Measurements from ENCODE around the gene INAFM2. TPM values are rescaled to one million over a fixed set of nuclear protein-coding genes. Genes with fewer than 3 reads are reported as not detected.

INAFM2 gene
- total and polyA plus RNA-seq, 2 donors = 11.3 to 24.5 TPM

DNA sequence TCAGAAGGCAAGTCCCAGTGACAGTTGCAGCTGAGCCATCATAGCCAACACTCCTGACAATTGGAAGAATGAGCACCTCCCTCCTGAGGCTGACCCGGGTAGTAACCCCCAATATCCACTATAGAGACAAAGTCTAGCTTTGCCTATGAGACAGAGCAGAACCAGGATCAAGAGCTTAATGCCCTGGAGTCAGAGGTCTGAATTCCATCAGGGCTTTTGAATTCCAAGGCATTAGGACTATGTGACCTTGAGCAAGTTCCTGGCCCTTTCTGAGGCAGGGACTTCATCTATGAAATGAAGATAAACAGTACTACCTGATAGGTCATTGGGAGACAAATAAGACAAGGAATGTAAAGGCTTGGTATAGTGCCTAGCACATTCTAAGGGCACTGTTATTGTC lies 3.1 kb upstream of the INAFM2 start:
- Histone ChIP-seq H3K4me3 (ENCODE audit: low read depth, low read length) (no peak overlapping the region), H3K36me3 (ENCODE audit: insufficient read depth) (no peaks in the 10 kb centered on the region), H3K4me1 (ENCODE audit: insufficient read depth) (peaks cover 2% of the 10 kb centered on the region), H3K27ac (ENCODE audit: low read depth) (no peak overlapping the region)
- no peak for DNase-seq (ENCODE audit: extremely low spot score)
- 96% methylated on average over 1 of the region's 1 CpG for WGBS

- no peak overlapping the region for H3K4me3 ChIP-seq (ENCODE audit: low read depth, low read length)
- no peak overlapping the region for H3K27ac ChIP-seq (ENCODE audit: low read depth)
- no peaks in the 10 kb centered on the region for H3K36me3 ChIP-seq (ENCODE audit: insufficient read depth)
- no peak for DNase-seq (ENCODE audit: extremely low spot score)
- WGBS = 2% methylated on average over 2 of the region's 2 CpGs
- H3K4me1 ChIP-seq (ENCODE audit: insufficient read depth) = peaks cover 3% of the 10 kb centered on the region
Measured at GRCh38 chr15:40320931-40321371, 2.5 kb upstream of the INAFM2 start.

- no peak overlapping the region for H3K27ac ChIP-seq (ENCODE audit: low read depth)
- 34% methylated on average over 26 of the region's 26 CpGs for WGBS
- peaks cover 4% of the 10 kb centered on the region for H3K4me1 ChIP-seq (ENCODE audit: insufficient read depth)
- DNase-seq (ENCODE audit: extremely low spot score) = no peak
- H3K36me3 ChIP-seq (ENCODE audit: insufficient read depth) = no peaks in the 10 kb centered on the region
- peak overlapping the region; percentile 85 for H3K4me3 ChIP-seq (ENCODE audit: low read depth, low read length)
Measured at GRCh38 chr15:40322531-40323238, 807 bp upstream of the INAFM2 start.

DNA sequence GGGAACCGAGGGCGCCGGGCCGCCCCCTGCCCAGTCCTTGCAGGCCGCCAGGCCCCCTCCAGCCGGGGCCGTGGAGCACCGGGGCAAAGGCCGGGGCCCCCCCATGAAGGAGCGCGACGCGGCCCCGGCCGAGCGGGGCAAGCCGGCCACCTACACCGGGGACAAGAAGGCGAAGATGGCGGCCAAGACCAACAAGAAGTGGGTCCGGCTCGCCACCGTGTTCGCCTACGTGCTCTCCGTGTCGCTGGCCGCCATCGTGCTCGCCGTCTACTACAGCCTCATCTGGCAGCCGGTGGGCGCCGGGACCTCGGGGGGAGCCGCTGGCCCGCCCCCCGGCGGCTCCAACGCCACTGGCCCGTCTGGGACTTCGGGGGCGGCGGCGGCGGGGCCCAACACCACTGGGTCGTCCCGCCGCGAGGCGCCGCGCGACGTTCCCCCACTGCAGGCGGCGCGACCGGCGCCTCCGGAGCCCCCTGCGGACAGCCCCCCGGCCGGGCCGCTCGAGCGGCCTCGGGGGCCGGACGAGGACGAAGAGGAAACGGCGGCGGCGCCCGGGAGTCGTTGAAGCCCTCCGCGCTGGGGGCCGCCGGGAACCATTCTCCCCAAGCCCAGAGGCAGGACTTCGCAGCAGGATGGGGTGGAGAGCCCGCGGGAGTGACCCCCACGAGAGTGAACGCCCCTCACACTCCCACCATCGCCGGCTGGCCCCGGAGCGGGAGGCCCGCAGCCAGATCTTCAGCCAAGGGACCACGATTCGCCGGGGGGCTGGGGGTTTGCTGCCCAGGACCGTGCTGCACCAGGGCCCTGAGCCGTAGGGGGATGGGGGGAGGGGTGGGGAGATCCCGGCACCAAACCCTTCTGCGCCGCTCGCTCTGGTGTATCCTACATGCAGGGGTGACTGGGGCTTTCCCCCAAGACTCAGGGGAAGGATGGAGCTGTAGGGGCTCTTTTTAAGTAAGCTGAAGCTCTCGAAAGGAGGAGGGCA lies 753 bp downstream of the INAFM2 start:
- Histone ChIP-seq H3K36me3 (ENCODE audit: insufficient read depth) (no peaks in the 10 kb centered on the region), H3K4me1 (ENCODE audit: insufficient read depth) (peaks cover 4% of the 10 kb centered on the region), H3K27ac (ENCODE audit: low read depth) (peak overlapping the region; percentile 39), H3K4me3 (ENCODE audit: low read depth, low read length) (peak overlapping the region; percentile 85)
- under 1% methylated on average over 101 of the region's 101 CpGs for WGBS
- DNase-seq (ENCODE audit: extremely low spot score) = no peak

- H3K36me3 ChIP-seq (ENCODE audit: insufficient read depth) = no peaks in the 10 kb centered on the region
- H3K4me3 ChIP-seq (ENCODE audit: low read depth, low read length) = peak overlapping the region; percentile 85
- no peak overlapping the region for H3K27ac ChIP-seq (ENCODE audit: low read depth)
- peaks cover 4% of the 10 kb centered on the region for H3K4me1 ChIP-seq (ENCODE audit: insufficient read depth)
- 68% methylated on average over 2 of the region's 2 CpGs for WGBS
- DNase-seq (ENCODE audit: extremely low spot score) = no peak
Measured at GRCh38 chr15:40325188-40325587, 1.7 kb downstream of the INAFM2 start.

GRCh38 chr15:40325700-40326099 lies 2.2 kb downstream of the INAFM2 start:
- Histone ChIP-seq H3K27ac (ENCODE audit: low read depth) (no peak overlapping the region), H3K36me3 (ENCODE audit: insufficient read depth) (no peaks in the 10 kb centered on the region), H3K4me1 (ENCODE audit: insufficient read depth) (peaks cover 4% of the 10 kb centered on the region), H3K4me3 (ENCODE audit: low read depth, low read length) (no peak overlapping the region)
- no peak for DNase-seq (ENCODE audit: extremely low spot score)
- 88% methylated on average over 2 of the region's 2 CpGs for WGBS

GRCh38 chr15:40327457-40327856 lies 4.0 kb downstream of the INAFM2 start:
- Histone ChIP-seq H3K4me3 (ENCODE audit: low read depth, low read length) (no peak overlapping the region), H3K27ac (ENCODE audit: low read depth) (no peak overlapping the region), H3K4me1 (ENCODE audit: insufficient read depth) (peaks cover 4% of the 10 kb centered on the region), H3K36me3 (ENCODE audit: insufficient read depth) (no peaks in the 10 kb centered on the region)
- DNase-seq (ENCODE audit: extremely low spot score) = no peak
- WGBS = 50% methylated on average over 6 of the region's 6 CpGs

DNA sequence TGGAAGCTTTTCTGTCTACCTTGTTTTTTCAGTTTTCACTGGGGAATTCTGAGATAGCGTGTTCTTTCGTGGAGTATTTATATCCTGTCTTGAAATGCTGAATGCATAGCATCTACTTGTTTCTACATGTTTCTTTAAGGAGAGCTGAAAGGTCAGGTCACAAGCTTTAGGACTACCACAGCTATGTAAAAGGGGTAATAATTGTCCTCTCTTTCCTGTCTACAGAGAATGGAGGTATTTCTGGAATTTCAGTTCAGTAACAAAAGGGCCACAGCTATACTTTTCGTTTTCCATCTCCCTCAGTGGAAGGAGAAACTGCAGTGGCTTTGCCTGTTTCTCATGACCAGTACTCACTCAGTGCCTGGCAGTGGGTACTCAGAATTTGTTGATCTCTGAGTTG lies 4.7 kb downstream of the INAFM2 start:
- peaks cover 4% of the 10 kb centered on the region for H3K4me1 ChIP-seq (ENCODE audit: insufficient read depth)
- no peak for DNase-seq (ENCODE audit: extremely low spot score)
- H3K36me3 ChIP-seq (ENCODE audit: insufficient read depth) = no peaks in the 10 kb centered on the region
- no peak overlapping the region for H3K4me3 ChIP-seq (ENCODE audit: low read depth, low read length)
- no peak overlapping the region for H3K27ac ChIP-seq (ENCODE audit: low read depth)
- 47% methylated on average over 3 of the region's 3 CpGs for WGBS

- Histone ChIP-seq H3K4me3 (ENCODE audit: low read depth, low read length) (no peak overlapping the region), H3K36me3 (ENCODE audit: insufficient read depth) (no peaks in the 10 kb centered on the region), H3K27ac (ENCODE audit: low read depth) (no peak overlapping the region), H3K4me1 (ENCODE audit: insufficient read depth) (peaks cover 4% of the 10 kb centered on the region)
- DNase-seq (ENCODE audit: extremely low spot score) = no peak
- WGBS = 69% methylated on average over 5 of the region's 5 CpGs
Measured at GRCh38 chr15:40328751-40329150, 5.3 kb downstream of the INAFM2 start.

DNA sequence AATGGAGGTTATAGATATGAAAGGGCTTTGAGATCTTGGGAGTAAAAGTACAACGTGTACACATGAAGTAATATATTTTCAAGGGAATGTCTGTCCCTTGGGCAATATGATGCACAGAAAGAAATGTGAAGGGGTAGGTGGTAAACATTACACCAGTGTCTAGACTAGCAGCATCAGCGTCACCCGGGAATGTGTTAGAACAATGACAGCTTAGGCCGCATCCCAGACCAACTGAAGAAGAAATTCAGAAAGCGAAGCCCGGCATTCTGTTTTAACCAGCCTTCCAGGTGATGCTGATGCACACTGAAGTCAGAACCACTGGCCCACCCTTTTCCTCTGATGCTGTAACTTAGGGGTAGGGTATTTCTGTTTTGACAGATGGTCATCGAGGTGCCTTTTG lies 6.3 kb downstream of the INAFM2 start:
- H3K27ac ChIP-seq (ENCODE audit: low read depth) = no peak overlapping the region
- 83% methylated on average over 7 of the region's 7 CpGs for WGBS
- H3K4me1 ChIP-seq (ENCODE audit: insufficient read depth) = peaks cover 2% of the 10 kb centered on the region
- H3K4me3 ChIP-seq (ENCODE audit: low read depth, low read length) = no peak overlapping the region
- no peaks in the 10 kb centered on the region for H3K36me3 ChIP-seq (ENCODE audit: insufficient read depth)
- no peak for DNase-seq (ENCODE audit: extremely low spot score)

DNA sequence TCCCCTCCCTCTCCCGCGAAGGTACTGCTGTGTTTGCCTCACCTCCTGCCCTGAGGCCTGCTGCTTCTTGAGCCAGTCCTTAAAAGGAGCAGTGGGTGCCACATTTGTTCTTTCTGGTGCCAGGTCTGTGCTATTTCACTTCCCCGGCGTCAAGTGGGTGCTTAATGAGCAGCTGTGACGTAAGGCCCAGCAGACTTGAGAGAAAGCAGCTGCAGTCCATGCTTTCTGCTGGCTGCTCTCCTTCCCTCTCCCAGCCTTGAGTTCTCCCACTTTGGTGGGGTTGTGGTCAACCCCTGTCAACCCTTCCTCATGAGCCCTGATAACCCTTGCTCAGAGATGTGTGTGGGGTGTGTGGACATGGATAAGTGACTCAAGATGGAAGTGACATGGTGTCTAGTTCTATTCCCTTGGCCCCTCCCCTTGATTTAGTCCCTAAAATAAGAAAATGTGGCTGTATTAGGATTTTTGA lies 6.9 kb downstream of the INAFM2 start:
- 44% methylated on average over 5 of the region's 5 CpGs for WGBS
- Histone ChIP-seq H3K27ac (ENCODE audit: low read depth) (no peak overlapping the region), H3K4me3 (ENCODE audit: low read depth, low read length) (no peak overlapping the region), H3K4me1 (ENCODE audit: insufficient read depth) (peaks cover 2% of the 10 kb centered on the region), H3K36me3 (ENCODE audit: insufficient read depth) (no peaks in the 10 kb centered on the region)
- DNase-seq (ENCODE audit: extremely low spot score) = no peak

GRCh38 chr15:40331026-40331425 lies 7.5 kb downstream of the INAFM2 start:
- DNase-seq (ENCODE audit: extremely low spot score) = no peak
- H3K4me1 ChIP-seq (ENCODE audit: insufficient read depth) = peaks cover under 1% of the 10 kb centered on the region
- H3K27ac ChIP-seq (ENCODE audit: low read depth) = no peak overlapping the region
- 95% methylated on average over 7 of the region's 7 CpGs for WGBS
- no peak overlapping the region for H3K4me3 ChIP-seq (ENCODE audit: low read depth, low read length)
- H3K36me3 ChIP-seq (ENCODE audit: insufficient read depth) = no peaks in the 10 kb centered on the region

DNA sequence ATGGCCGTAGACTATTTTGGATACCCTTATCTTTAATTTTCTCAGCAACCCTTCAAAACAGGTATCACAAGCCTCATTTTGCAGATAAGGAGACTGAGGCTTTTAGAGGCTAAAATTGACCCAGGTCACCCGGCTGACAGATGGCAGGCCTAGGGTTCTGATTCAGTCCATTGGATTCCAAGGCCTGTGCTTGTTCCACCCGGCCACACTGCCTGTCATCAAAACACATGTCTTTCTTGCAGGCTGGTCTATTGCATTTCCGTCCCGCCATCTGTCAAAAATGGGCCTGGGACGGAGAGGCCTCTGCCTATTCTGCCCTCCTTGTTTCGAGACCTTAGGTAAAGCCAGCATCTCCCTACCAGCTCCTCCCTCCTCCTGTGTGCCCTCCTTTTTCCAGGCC lies 8.1 kb downstream of the INAFM2 start:
- no peaks in the 10 kb centered on the region for H3K4me1 ChIP-seq (ENCODE audit: insufficient read depth)
- DNase-seq (ENCODE audit: extremely low spot score) = no peak
- no peak overlapping the region for H3K27ac ChIP-seq (ENCODE audit: low read depth)
- no peak overlapping the region for H3K4me3 ChIP-seq (ENCODE audit: low read depth, low read length)
- 95% methylated on average over 7 of the region's 7 CpGs for WGBS
- no peaks in the 10 kb centered on the region for H3K36me3 ChIP-seq (ENCODE audit: insufficient read depth)
